ENCODE data around the gene PHEX. TPM values are rescaled to one million over a fixed set of nuclear protein-coding genes. Genes with fewer than 3 reads are reported as not detected.

PHEX gene
- total RNA-seq, 2 donors from 2014 or later, result 0.24 to 0.37 TPM

DNA sequence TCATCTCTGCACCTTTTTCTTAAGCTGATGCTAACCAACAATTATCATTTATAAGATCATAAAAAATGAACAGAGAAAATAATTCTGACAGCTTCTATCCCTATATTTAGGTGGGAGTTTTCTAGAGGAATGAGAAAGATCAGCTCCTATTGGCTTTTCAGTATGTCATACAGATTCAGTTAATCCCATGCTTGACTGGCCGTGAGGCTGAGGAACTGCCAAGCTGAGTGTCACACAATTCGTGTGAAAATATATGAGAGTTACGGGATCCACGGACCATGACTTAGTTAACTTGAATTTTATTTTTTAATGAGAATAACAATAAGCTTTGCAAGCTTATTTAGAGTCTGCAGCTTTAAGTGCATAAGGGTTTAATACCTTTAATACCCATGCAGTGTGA, 37.5 kb downstream of the PHEX start:
- H3K9me3 Mint-ChIP-seq, result no peaks in the 10 kb centered on the region
- H3K9ac ChIP-seq (ENCODE audit: extremely low read depth, low read length, poor library complexity, severe bottlenecking), result no peak overlapping the region
- no peak overlapping the region for H3K27ac ChIP-seq (ENCODE audit: low read depth, low read length)
- H3K27me3 Mint-ChIP-seq (ENCODE audit: insufficient read depth), result no peaks in the 10 kb centered on the region
- no peaks in the 10 kb centered on the region for H3K36me3 ChIP-seq (ENCODE audit: control insufficient read depth, insufficient read depth, low read length)
- no peaks in the 10 kb centered on the region for H3K27me3 ChIP-seq (ENCODE audit: control insufficient read depth, insufficient read depth, low read length, poor library complexity, severe bottlenecking)
- no peak overlapping the region for H3K27ac Mint-ChIP-seq
- no peak overlapping the region for H3K4me3 ChIP-seq (ENCODE audit: low read length)
- no peaks in the 10 kb centered on the region for H3K9me3 ChIP-seq (ENCODE audit: control insufficient read depth, low read length)
- H3K4me1 ChIP-seq (ENCODE audit: control insufficient read depth, insufficient read depth, low read length), result no peaks in the 10 kb centered on the region
- no peak for TF ChIP-seq CTCF (conservative IDR thresholded peaks at IDR 0.05)
- peaks cover 2% of the 10 kb centered on the region for H3K4me1 Mint-ChIP-seq
- H3K4me3 Mint-ChIP-seq, result no peak overlapping the region
- 83 to 98% methylated on average over 1 to 4 of the region's 4 CpGs for WGBS, 2 experiments (ENCODE audit: insufficient coverage in 1 of 2, insufficient read length in 1 of 2)
- DNase-seq, result no peak
- H3K36me3 Mint-ChIP-seq (ENCODE audit: low read depth), result no peaks in the 10 kb centered on the region

DNA sequence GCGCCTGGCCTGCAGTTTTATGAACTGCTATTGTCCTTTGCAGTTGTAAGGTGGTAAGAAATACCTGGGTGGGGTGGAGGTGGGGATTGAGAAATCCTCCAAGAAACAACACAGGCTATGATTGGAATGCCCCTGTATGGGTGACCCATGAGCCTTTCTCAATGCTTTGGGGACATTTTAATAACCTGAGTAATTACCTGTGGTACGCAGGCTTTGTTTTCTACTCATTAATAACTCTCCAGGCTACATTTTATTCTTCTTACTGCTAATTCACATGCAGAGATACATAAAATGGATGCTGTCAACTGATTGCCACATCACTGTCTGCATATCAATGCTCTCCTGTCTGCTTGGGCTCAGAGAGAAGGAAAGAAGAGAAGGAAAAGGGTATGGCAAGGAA, 41.8 kb downstream of the PHEX start:
- H3K4me1 Mint-ChIP-seq, result no peaks in the 10 kb centered on the region
- no peaks in the 10 kb centered on the region for H3K27me3 Mint-ChIP-seq (ENCODE audit: insufficient read depth)
- H3K9me3 Mint-ChIP-seq, result no peaks in the 10 kb centered on the region
- TF ChIP-seq CTCF (conservative IDR thresholded peaks at IDR 0.05), result no peak
- no peaks in the 10 kb centered on the region for H3K9me3 ChIP-seq (ENCODE audit: control insufficient read depth, low read length)
- H3K4me3 ChIP-seq (ENCODE audit: low read length), result no peak overlapping the region
- WGBS, 2 experiments (ENCODE audit: insufficient coverage in 1 of 2, insufficient read length in 1 of 2), result 97% methylated on average over 2 of the region's 2 CpGs; no CpG with 5 or more reads in 1 of the 2 experiments
- H3K27me3 ChIP-seq (ENCODE audit: control insufficient read depth, insufficient read depth, low read length, poor library complexity, severe bottlenecking), result no peaks in the 10 kb centered on the region
- no peaks in the 10 kb centered on the region for H3K36me3 Mint-ChIP-seq (ENCODE audit: low read depth)
- no peak overlapping the region for H3K9ac ChIP-seq (ENCODE audit: extremely low read depth, low read length, poor library complexity, severe bottlenecking)
- DNase-seq, result no peak
- H3K27ac Mint-ChIP-seq, result no peak overlapping the region
- H3K27ac ChIP-seq (ENCODE audit: low read depth, low read length), result no peak overlapping the region
- H3K4me3 Mint-ChIP-seq, result no peak overlapping the region
- H3K4me1 ChIP-seq (ENCODE audit: control insufficient read depth, insufficient read depth, low read length), result no peaks in the 10 kb centered on the region
- no peaks in the 10 kb centered on the region for H3K36me3 ChIP-seq (ENCODE audit: control insufficient read depth, insufficient read depth, low read length)

DNA sequence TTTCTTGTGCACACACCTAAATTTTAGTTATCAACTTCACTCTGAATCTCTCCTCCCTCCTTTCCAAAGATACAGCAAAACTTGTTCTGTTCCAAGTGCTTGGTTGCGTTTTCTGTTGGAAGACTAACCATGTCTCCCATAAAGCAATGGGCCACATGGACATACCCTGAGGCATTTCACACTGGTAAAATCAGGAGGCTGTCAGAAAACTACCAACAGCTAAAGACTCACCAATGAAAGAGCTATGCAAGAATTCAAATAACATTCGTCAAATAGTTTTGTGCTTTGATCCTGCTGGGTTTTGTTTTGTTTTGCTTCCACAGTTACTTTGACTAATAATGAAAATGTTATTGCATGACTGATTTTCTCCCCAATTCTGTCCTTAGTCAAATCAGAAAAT, 46.0 kb downstream of the PHEX start:
- no peaks in the 10 kb centered on the region for H3K4me1 ChIP-seq (ENCODE audit: control insufficient read depth, insufficient read depth, low read length)
- H3K9me3 ChIP-seq (ENCODE audit: control insufficient read depth, low read length), result no peaks in the 10 kb centered on the region
- no peaks in the 10 kb centered on the region for H3K27me3 ChIP-seq (ENCODE audit: control insufficient read depth, insufficient read depth, low read length, poor library complexity, severe bottlenecking)
- DNase-seq, result no peak
- no peak overlapping the region for H3K9ac ChIP-seq (ENCODE audit: extremely low read depth, low read length, poor library complexity, severe bottlenecking)
- no peak overlapping the region for H3K4me3 ChIP-seq (ENCODE audit: low read length)
- H3K4me1 Mint-ChIP-seq, result peaks cover 2% of the 10 kb centered on the region
- H3K9me3 Mint-ChIP-seq, result no peaks in the 10 kb centered on the region
- no peaks in the 10 kb centered on the region for H3K27me3 Mint-ChIP-seq (ENCODE audit: insufficient read depth)
- no peaks in the 10 kb centered on the region for H3K36me3 ChIP-seq (ENCODE audit: control insufficient read depth, insufficient read depth, low read length)
- H3K27ac ChIP-seq (ENCODE audit: low read depth, low read length), result no peak overlapping the region
- H3K36me3 Mint-ChIP-seq (ENCODE audit: low read depth), result no peaks in the 10 kb centered on the region
- H3K4me3 Mint-ChIP-seq, result no peak overlapping the region
- no peak overlapping the region for H3K27ac Mint-ChIP-seq
- TF ChIP-seq CTCF (conservative IDR thresholded peaks at IDR 0.05), result no peak
- 100% methylated on average over 2 of the region's 2 CpGs; no CpG with 5 or more reads in 1 of the 2 experiments for WGBS, 2 experiments (ENCODE audit: insufficient coverage in 1 of 2, insufficient read length in 1 of 2)

Measured in endodermal cell (in vitro differentiated cells).